ENCODE measurements around the gene RND1. TPM values are rescaled to one million over a fixed set of nuclear protein-coding genes. Genes with fewer than 3 reads are reported as not detected.

The RND1 gene
- polyA plus RNA-seq, 1 of the 3 experiments (the other 2 are of a cell fraction) = 0.39 TPM

DNA sequence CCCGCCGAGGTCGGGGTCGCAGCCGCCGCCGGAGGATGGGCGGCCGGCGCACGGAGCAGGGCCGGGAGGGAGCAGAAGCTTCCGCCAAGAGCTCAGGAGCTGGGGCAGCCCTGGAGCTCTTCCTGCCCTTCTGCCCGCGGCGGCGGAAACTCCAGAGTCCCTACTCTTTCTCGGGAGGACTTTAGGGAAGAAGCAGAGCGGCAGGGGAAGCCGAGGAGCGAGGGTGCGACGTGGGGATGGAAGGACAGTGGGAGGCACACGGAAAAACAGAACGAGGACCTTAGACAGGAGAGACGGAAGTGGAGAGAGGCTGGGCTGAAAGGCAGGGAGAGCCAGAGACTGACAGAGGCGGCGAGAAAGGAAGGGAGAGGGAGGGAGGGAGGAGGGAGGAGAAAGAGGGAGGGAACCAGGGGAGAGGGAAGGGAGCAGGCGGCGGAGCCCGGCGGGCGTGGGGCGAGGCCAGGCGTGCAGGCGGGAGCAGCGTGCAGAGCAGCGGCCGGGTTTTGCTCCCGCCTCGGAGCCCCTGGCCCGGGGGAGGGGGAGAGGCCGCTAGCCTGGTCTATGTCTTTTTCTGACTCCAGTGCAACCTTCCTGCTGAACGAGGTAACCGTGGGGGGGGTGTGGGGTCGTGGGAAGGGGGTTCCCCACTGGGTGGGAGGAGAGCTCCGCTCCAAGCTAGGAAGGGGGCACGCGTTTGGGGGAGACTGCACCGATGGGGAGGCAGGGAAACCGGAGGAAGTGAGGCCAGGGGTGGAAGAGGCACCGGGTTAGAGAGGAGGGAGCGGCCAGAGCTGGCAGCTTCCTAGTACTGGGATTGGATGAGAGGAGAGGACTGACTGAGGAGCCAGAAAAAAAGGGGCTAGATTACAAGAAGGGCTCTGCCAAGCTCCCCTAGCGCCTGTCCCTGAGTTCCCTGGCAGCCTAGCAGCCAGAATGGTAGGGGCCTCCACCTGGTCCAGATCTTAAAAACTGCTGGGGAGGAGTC, 50.3 kb downstream of the RND1 start:
- Histone ChIP-seq H2AFZ (ENCODE audit: low read depth) (peak overlapping the region; percentile 74), H3K27me3 (ENCODE audit: insufficient read depth) (no peaks in the 10 kb centered on the region), H3K9ac (peak overlapping the region; percentile 76), H3K4me1 (ENCODE audit: control insufficient read depth in 1 of 2, insufficient read depth in 2 of 2, low read depth in 1 of 2, low read length in 1 of 2) (peaks cover 23 to 46% of the 10 kb centered on the region in 2 experiments; a peak in 3 of 4 replicates), H3K36me3 (replicated peaks in 1 of 2; ENCODE audit: control insufficient read depth in 1 of 2, insufficient read depth in 2 of 2, low read length in 1 of 2) (no peaks in the 10 kb centered on the region), H4K20me1 (ENCODE audit: insufficient read depth) (no peaks in the 10 kb centered on the region), H3K4me2 (peak overlapping the region; percentile 97), H3K9me3 (no peaks in the 10 kb centered on the region), H3K27ac (ENCODE audit: low read depth in 2 of 2, low read length in 1 of 2) (peak overlapping the region; percentile 80 to 87), H3K9me2 (no peaks in the 10 kb centered on the region), H3F3A (replicated peaks; ENCODE audit: insufficient read depth) (peaks cover 6% of the 10 kb centered on the region), H3K4me3 (ENCODE audit: low read depth in 2 of 2, low read length in 1 of 2) (peak overlapping the region; percentile 68 to 75), H3K79me2 (ENCODE audit: insufficient read depth) (peaks cover 22% of the 10 kb centered on the region)
- ChIA-PET CTCF (interaction anchor here (0.6 to 6.9 kb wide), 41 partner anchors 8 to 429 kb away, joined by 3 to 118 read pairs (median 5); partner anchors contain the start of genes ADCY6, DDX23 and KANSL2), POLR2A (interaction anchor here (0.6 to 1.3 kb wide), 3 partner anchors 14 to 50 kb away, joined by 3 to 6 read pairs (median 5); no protein-coding TSS in a partner anchor)
- DNase-seq = peak; percentile 89
- 3% methylated on average over 37 of the region's 54 CpGs for WGBS (ENCODE audit: low lambda C conversion rate)
- no peak for TF ChIP-seq FOXM1 (IDR thresholded peaks at IDR 0.05; ENCODE audit: low read depth)
- TF ChIP-seq FOXJ3 (CRISPR knock-in tag; IDR thresholded peaks at IDR 0.05) = no peak
- no peak for TF ChIP-seq JUND (IDR thresholded peaks at IDR 0.05)
- peak; percentile 15; the same call in 1 of the 2 replicates for TF ChIP-seq YY1 (IDR thresholded peaks at IDR 0.05; ENCODE audit: low read depth)
- TF ChIP-seq, protein P1, sequence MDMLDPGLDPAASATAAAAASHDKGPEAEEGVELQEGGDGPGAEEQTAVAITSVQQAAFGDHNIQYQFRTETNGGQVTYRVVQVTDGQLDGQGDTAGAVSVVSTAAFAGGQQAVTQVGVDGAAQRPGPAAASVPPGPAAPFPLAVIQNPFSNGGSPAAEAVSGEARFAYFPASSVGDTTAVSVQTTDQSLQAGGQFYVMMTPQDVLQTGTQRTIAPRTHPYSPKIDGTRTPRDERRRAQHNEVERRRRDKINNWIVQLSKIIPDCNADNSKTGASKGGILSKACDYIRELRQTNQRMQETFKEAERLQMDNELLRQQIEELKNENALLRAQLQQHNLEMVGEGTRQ (IDR thresholded peaks at IDR 0.05; ENCODE audit: borderline replicate concordance, low read depth, low read length) = no peak
- TF ChIP-seq, protein P2, sequence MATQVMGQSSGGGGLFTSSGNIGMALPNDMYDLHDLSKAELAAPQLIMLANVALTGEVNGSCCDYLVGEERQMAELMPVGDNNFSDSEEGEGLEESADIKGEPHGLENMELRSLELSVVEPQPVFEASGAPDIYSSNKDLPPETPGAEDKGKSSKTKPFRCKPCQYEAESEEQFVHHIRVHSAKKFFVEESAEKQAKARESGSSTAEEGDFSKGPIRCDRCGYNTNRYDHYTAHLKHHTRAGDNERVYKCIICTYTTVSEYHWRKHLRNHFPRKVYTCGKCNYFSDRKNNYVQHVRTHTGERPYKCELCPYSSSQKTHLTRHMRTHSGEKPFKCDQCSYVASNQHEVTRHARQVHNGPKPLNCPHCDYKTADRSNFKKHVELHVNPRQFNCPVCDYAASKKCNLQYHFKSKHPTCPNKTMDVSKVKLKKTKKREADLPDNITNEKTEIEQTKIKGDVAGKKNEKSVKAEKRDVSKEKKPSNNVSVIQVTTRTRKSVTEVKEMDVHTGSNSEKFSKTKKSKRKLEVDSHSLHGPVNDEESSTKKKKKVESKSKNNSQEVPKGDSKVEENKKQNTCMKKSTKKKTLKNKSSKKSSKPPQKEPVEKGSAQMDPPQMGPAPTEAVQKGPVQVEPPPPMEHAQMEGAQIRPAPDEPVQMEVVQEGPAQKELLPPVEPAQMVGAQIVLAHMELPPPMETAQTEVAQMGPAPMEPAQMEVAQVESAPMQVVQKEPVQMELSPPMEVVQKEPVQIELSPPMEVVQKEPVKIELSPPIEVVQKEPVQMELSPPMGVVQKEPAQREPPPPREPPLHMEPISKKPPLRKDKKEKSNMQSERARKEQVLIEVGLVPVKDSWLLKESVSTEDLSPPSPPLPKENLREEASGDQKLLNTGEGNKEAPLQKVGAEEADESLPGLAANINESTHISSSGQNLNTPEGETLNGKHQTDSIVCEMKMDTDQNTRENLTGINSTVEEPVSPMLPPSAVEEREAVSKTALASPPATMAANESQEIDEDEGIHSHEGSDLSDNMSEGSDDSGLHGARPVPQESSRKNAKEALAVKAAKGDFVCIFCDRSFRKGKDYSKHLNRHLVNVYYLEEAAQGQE (IDR thresholded peaks at IDR 0.05; ENCODE audit: low read depth, low read length) = no peak
- no peak for TF ChIP-seq SMC3 (IDR thresholded peaks at IDR 0.05; ENCODE audit: low read depth, low read length)
- TF ChIP-seq FOSL2 (IDR thresholded peaks at IDR 0.05; ENCODE audit: borderline replicate concordance, low read depth) = no peak
- TF ChIP-seq TCF12 (IDR thresholded peaks at IDR 0.05) = no peak
- TF ChIP-seq, protein P3, sequence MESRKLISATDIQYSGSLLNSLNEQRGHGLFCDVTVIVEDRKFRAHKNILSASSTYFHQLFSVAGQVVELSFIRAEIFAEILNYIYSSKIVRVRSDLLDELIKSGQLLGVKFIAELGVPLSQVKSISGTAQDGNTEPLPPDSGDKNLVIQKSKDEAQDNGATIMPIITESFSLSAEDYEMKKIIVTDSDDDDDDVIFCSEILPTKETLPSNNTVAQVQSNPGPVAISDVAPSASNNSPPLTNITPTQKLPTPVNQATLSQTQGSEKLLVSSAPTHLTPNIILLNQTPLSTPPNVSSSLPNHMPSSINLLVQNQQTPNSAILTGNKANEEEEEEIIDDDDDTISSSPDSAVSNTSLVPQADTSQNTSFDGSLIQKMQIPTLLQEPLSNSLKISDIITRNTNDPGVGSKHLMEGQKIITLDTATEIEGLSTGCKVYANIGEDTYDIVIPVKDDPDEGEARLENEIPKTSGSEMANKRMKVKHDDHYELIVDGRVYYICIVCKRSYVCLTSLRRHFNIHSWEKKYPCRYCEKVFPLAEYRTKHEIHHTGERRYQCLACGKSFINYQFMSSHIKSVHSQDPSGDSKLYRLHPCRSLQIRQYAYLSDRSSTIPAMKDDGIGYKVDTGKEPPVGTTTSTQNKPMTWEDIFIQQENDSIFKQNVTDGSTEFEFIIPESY (IDR thresholded peaks at IDR 0.05; ENCODE audit: borderline replicate concordance, low read depth) = no peak
- TF ChIP-seq RFX5 (IDR thresholded peaks at IDR 0.05; ENCODE audit: low read length) = no peak
- peak; percentile 82 for TF ChIP-seq POLR2AphosphoS5 (IDR thresholded peaks at IDR 0.05; ENCODE audit: low read depth, low read length)
- 0 out of 2 replicates have a peak, but pooled peaks have one; percentile 14 for TF ChIP-seq GABPA (IDR thresholded peaks at IDR 0.05; ENCODE audit: low read depth)
- TF ChIP-seq CHD2 (IDR thresholded peaks at IDR 0.05; ENCODE audit: low read length, partially characterized antibody) = no peak
- TF ChIP-seq RAD21 (IDR thresholded peaks at IDR 0.05; ENCODE audit: low read length) = no peak
- no peak for TF ChIP-seq MEF2A (IDR thresholded peaks at IDR 0.05; ENCODE audit: borderline replicate concordance, low read depth)
- TF ChIP-seq EZH2phosphoT487 (IDR thresholded peaks at IDR 0.05; ENCODE audit: borderline replicate concordance, low read depth) = no peak
- peak; percentile 92 for TF ChIP-seq MXI1 (IDR thresholded peaks at IDR 0.05; ENCODE audit: low read depth, low read length)
- TF ChIP-seq, protein P4, sequence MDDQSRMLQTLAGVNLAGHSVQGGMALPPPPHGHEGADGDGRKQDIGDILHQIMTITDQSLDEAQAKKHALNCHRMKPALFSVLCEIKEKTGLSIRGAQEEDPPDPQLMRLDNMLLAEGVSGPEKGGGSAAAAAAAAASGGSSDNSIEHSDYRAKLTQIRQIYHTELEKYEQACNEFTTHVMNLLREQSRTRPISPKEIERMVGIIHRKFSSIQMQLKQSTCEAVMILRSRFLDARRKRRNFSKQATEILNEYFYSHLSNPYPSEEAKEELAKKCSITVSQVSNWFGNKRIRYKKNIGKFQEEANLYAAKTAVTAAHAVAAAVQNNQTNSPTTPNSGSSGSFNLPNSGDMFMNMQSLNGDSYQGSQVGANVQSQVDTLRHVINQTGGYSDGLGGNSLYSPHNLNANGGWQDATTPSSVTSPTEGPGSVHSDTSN (IDR thresholded peaks at IDR 0.05) = no peak; the same call in 1 of the 2 replicates
- TF ChIP-seq RXRA (IDR thresholded peaks at IDR 0.05; ENCODE audit: borderline replicate concordance, low read depth) = no peak
- no peak for TF ChIP-seq TEAD4 (IDR thresholded peaks at IDR 0.05; ENCODE audit: borderline replicate concordance, insufficient read depth)
- peak; percentile 42; the same call in 1 of the 2 replicates for TF ChIP-seq ELF1 (IDR thresholded peaks at IDR 0.05)
- TF ChIP-seq GATA2 (CRISPR knock-in tag; IDR thresholded peaks at IDR 0.05) = no peak
- TF ChIP-seq NFIC (IDR thresholded peaks at IDR 0.05; ENCODE audit: borderline replicate concordance) = no peak
- TF ChIP-seq RCOR1 (IDR thresholded peaks at IDR 0.05; ENCODE audit: low read length) = no peak

Data from SK-N-SH (cell line).